ENCODE results near the gene CST3. TPM values are rescaled to one million over a fixed set of nuclear protein-coding genes. Genes with fewer than 3 reads are reported as not detected.

Gene CST3
- total and polyA plus RNA-seq, 5 donors from 2014 or later: 0.73 to 2.7 (median 1.6) TPM

GRCh38 chr20:23634044-23634801 lies 3.5 kb downstream of the CST3 start:
- H3K36me3 Mint-ChIP-seq: no peaks in the 10 kb centered on the region
- no peaks in the 10 kb centered on the region for H3K9me3 Mint-ChIP-seq
- H3K27ac Mint-ChIP-seq: no peak overlapping the region
- Histone ChIP-seq H3K4me1 (ENCODE audit: control insufficient read depth, insufficient read depth, low read length, poor library complexity, severe bottlenecking) (no peaks in the 10 kb centered on the region), H3K4me3 (ENCODE audit: low read depth, low read length) (no peak overlapping the region), H3K27ac (ENCODE audit: insufficient read depth, low read length, poor library complexity, severe bottlenecking) (no peak overlapping the region), H3K27me3 (ENCODE audit: control insufficient read depth, insufficient read depth, low read length) (no peaks in the 10 kb centered on the region), H3K36me3 (ENCODE audit: control insufficient read depth, insufficient read depth, low read length) (no peaks in the 10 kb centered on the region), H3K9me3 (ENCODE audit: control insufficient read depth in 2 of 2, low read length in 2 of 2) (no peaks in the 10 kb centered on the region)
- DNase-seq (no peak), ATAC-seq (ENCODE audit: low read depth in 2 of 2) (no peak)
- peaks cover 25% of the 10 kb centered on the region for H3K27me3 Mint-ChIP-seq
- H3K4me3 Mint-ChIP-seq: no peak overlapping the region
- peaks cover 0 to 5% (median 2%) of the 10 kb centered on the region in 4 donors for H3K4me1 Mint-ChIP-seq

GRCh38 chr20:23632711-23633573 lies 4.8 kb downstream of the CST3 start:
- Mint-ChIP-seq H3K9me3 (peaks cover 0 to 2% (median 0%) of the 10 kb centered on the region in 7 donors), H3K4me3 (no peak overlapping the region), H3K27ac (no peak overlapping the region), H3K27me3 (peaks cover 25% of the 10 kb centered on the region), H3K4me1 (peaks cover 0 to 5% (median 2%) of the 10 kb centered on the region in 4 donors), H3K36me3 (no peaks in the 10 kb centered on the region)
- H3K4me1 ChIP-seq (ENCODE audit: control insufficient read depth, insufficient read depth, low read length, poor library complexity, severe bottlenecking): no peaks in the 10 kb centered on the region
- H3K27me3 ChIP-seq (ENCODE audit: control insufficient read depth, insufficient read depth, low read length): no peaks in the 10 kb centered on the region
- no peak for ATAC-seq (ENCODE audit: low read depth in 2 of 2)
- no peak for DNase-seq
- H3K27ac ChIP-seq (ENCODE audit: insufficient read depth, low read length, poor library complexity, severe bottlenecking): no peak overlapping the region
- H3K9me3 ChIP-seq (ENCODE audit: control insufficient read depth in 2 of 2, low read length in 2 of 2): no peaks in the 10 kb centered on the region
- H3K36me3 ChIP-seq (ENCODE audit: control insufficient read depth, insufficient read depth, low read length): no peaks in the 10 kb centered on the region
- H3K4me3 ChIP-seq (ENCODE audit: low read depth, low read length): no peak overlapping the region

GRCh38 chr20:23631981-23632710 lies 5.6 kb downstream of the CST3 start:
- Mint-ChIP-seq H3K4me3 (no peak overlapping the region), H3K27ac (no peak overlapping the region), H3K27me3 (peaks cover 25% of the 10 kb centered on the region), H3K4me1 (peaks cover 0 to 5% (median 2%) of the 10 kb centered on the region in 4 donors), H3K9me3 (peaks cover 0 to 2% (median 0%) of the 10 kb centered on the region in 7 donors), H3K36me3 (no peaks in the 10 kb centered on the region)
- Histone ChIP-seq H3K4me1 (ENCODE audit: control insufficient read depth, insufficient read depth, low read length, poor library complexity, severe bottlenecking) (no peaks in the 10 kb centered on the region), H3K4me3 (ENCODE audit: low read depth, low read length) (no peak overlapping the region), H3K27me3 (ENCODE audit: control insufficient read depth, insufficient read depth, low read length) (no peaks in the 10 kb centered on the region), H3K36me3 (ENCODE audit: control insufficient read depth, insufficient read depth, low read length) (no peaks in the 10 kb centered on the region), H3K27ac (ENCODE audit: insufficient read depth, low read length, poor library complexity, severe bottlenecking) (no peak overlapping the region), H3K9me3 (ENCODE audit: control insufficient read depth in 2 of 2, low read length in 2 of 2) (no peaks in the 10 kb centered on the region)
- ATAC-seq (ENCODE audit: low read depth in 2 of 2) (no peak), DNase-seq (no peak)

GRCh38 chr20:23631226-23631822 lies 6.4 kb downstream of the CST3 start:
- Histone ChIP-seq H3K9me3 (ENCODE audit: control insufficient read depth in 2 of 2, low read length in 2 of 2) (no peaks in the 10 kb centered on the region), H3K27ac (ENCODE audit: insufficient read depth, low read length, poor library complexity, severe bottlenecking) (no peak overlapping the region), H3K4me1 (ENCODE audit: control insufficient read depth, insufficient read depth, low read length, poor library complexity, severe bottlenecking) (no peaks in the 10 kb centered on the region), H3K4me3 (ENCODE audit: low read depth, low read length) (no peak overlapping the region), H3K27me3 (ENCODE audit: control insufficient read depth, insufficient read depth, low read length) (no peaks in the 10 kb centered on the region), H3K36me3 (ENCODE audit: control insufficient read depth, insufficient read depth, low read length) (no peaks in the 10 kb centered on the region)
- H3K4me1 Mint-ChIP-seq: no peaks in the 10 kb centered on the region
- H3K9me3 Mint-ChIP-seq: peaks cover 0 to 2% (median 0%) of the 10 kb centered on the region in 7 donors
- DNase-seq: no peak
- H3K27me3 Mint-ChIP-seq: peaks cover 17% of the 10 kb centered on the region
- no peak overlapping the region for H3K4me3 Mint-ChIP-seq
- no peak overlapping the region for H3K27ac Mint-ChIP-seq
- ATAC-seq (ENCODE audit: low read depth in 2 of 2): no peak
- H3K36me3 Mint-ChIP-seq: no peaks in the 10 kb centered on the region

GRCh38 chr20:23630392-23630849 lies 7.3 kb downstream of the CST3 start:
- no peak overlapping the region for H3K27ac ChIP-seq (ENCODE audit: insufficient read depth, low read length, poor library complexity, severe bottlenecking)
- no peaks in the 10 kb centered on the region for H3K4me1 ChIP-seq (ENCODE audit: control insufficient read depth, insufficient read depth, low read length, poor library complexity, severe bottlenecking)
- no peaks in the 10 kb centered on the region for H3K36me3 ChIP-seq (ENCODE audit: control insufficient read depth, insufficient read depth, low read length)
- Mint-ChIP-seq H3K27ac (no peak overlapping the region), H3K4me1 (no peaks in the 10 kb centered on the region), H3K4me3 (no peak overlapping the region), H3K9me3 (peaks cover 0 to 2% (median 0%) of the 10 kb centered on the region in 7 donors), H3K27me3 (peaks cover 16% of the 10 kb centered on the region), H3K36me3 (no peaks in the 10 kb centered on the region)
- H3K27me3 ChIP-seq (ENCODE audit: control insufficient read depth, insufficient read depth, low read length): no peaks in the 10 kb centered on the region
- H3K9me3 ChIP-seq (ENCODE audit: control insufficient read depth in 2 of 2, low read length in 2 of 2): no peaks in the 10 kb centered on the region
- ATAC-seq (ENCODE audit: low read depth in 2 of 2) (no peak), DNase-seq (no peak)
- H3K4me3 ChIP-seq (ENCODE audit: low read depth, low read length): no peak overlapping the region

GRCh38 chr20:23629542-23630391 lies 8.0 kb downstream of the CST3 start:
- H3K27ac Mint-ChIP-seq: no peak overlapping the region

More at GRCh38 chr20:23629542-23630391, 8.0 kb downstream of the CST3 start:
- H3K4me3 Mint-ChIP-seq: no peak overlapping the region
- Histone ChIP-seq H3K4me3 (ENCODE audit: low read depth, low read length) (no peak overlapping the region), H3K27me3 (ENCODE audit: control insufficient read depth, insufficient read depth, low read length) (no peaks in the 10 kb centered on the region), H3K9me3 (ENCODE audit: control insufficient read depth in 2 of 2, low read length in 2 of 2) (no peaks in the 10 kb centered on the region), H3K27ac (ENCODE audit: insufficient read depth, low read length, poor library complexity, severe bottlenecking) (no peak overlapping the region), H3K4me1 (ENCODE audit: control insufficient read depth, insufficient read depth, low read length, poor library complexity, severe bottlenecking) (no peaks in the 10 kb centered on the region), H3K36me3 (ENCODE audit: control insufficient read depth, insufficient read depth, low read length) (no peaks in the 10 kb centered on the region)
- H3K9me3 Mint-ChIP-seq: peaks cover 0 to 2% (median 0%) of the 10 kb centered on the region in 7 donors
- ATAC-seq (ENCODE audit: low read depth in 2 of 2): no peak
- peaks cover 17% of the 10 kb centered on the region for H3K27me3 Mint-ChIP-seq
- no peak for DNase-seq
- H3K36me3 Mint-ChIP-seq: no peaks in the 10 kb centered on the region
- no peaks in the 10 kb centered on the region for H3K4me1 Mint-ChIP-seq
